Measurements from ENCODE around the gene SYT2.

DNA sequence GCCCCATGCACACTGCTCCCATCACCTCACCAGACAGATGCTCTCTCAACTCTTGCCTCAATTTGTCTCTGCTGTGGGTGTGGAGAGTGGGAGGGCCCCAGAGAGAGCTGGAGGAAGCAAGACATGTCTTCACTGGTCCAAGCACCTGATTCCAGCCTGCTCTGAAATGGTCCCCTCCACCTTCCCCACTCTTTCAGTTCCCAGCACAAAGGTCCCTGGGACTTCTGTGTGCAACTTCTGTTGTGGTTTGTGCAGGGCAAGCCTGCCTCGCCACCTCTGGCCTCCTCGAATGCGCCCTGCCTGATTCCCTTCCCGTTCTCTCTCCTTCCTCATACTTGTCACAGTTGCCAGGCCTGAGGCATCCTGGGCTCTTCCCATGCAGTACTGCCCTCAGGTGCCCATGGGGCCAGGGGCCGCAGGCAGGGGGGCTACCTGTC is 119.3 kb downstream of the SYT2 start:
- TF ChIP-seq, protein P1, sequence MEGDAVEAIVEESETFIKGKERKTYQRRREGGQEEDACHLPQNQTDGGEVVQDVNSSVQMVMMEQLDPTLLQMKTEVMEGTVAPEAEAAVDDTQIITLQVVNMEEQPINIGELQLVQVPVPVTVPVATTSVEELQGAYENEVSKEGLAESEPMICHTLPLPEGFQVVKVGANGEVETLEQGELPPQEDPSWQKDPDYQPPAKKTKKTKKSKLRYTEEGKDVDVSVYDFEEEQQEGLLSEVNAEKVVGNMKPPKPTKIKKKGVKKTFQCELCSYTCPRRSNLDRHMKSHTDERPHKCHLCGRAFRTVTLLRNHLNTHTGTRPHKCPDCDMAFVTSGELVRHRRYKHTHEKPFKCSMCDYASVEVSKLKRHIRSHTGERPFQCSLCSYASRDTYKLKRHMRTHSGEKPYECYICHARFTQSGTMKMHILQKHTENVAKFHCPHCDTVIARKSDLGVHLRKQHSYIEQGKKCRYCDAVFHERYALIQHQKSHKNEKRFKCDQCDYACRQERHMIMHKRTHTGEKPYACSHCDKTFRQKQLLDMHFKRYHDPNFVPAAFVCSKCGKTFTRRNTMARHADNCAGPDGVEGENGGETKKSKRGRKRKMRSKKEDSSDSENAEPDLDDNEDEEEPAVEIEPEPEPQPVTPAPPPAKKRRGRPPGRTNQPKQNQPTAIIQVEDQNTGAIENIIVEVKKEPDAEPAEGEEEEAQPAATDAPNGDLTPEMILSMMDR (conservative IDR thresholded peaks at IDR 0.05; ENCODE audit: low read depth, low read length), result no peak
- TF ChIP-seq EZH2phosphoT487 (IDR thresholded peaks at IDR 0.05; ENCODE audit: borderline replicate concordance, low read length), result no peak
- TF ChIP-seq EZH2 (IDR thresholded peaks at IDR 0.05; ENCODE audit: low read length, unreplicated experiment), result no peak

All from PC-3 (cell line).